GM13977 (cell line): ENCODE data around the gene ALKBH6.

Source experiments
- DNase-seq: peaks from one replicate; pipeline ENCODE4 v3.0.0; 2012; ENCODE audit warnings: low spot score
- CTCF ChIP-seq: IDR thresholded peaks from 2 replicates; pipeline ENCODE4 v1.5.1; 2012; ENCODE audit warnings: mild to moderate bottlenecking, control low read depth; ENCODE audit not compliant: insufficient read depth; ENCODE audit errors: extremely low read depth, missing control alignments
- in situ Hi-C: fragments of 300-500 bp; cut with MboI; formaldehyde crosslinking; loops from one replicate; pipeline ENCODE4 v1.12.0; 2022; ENCODE audit warnings: low sequenced_read_pairs, low pct_unique_long_range_greater_than_20kb, mixed read lengths, inconsistent platforms; ENCODE audit not compliant: unreplicated experiment

ALKBH6 gene

DNA sequence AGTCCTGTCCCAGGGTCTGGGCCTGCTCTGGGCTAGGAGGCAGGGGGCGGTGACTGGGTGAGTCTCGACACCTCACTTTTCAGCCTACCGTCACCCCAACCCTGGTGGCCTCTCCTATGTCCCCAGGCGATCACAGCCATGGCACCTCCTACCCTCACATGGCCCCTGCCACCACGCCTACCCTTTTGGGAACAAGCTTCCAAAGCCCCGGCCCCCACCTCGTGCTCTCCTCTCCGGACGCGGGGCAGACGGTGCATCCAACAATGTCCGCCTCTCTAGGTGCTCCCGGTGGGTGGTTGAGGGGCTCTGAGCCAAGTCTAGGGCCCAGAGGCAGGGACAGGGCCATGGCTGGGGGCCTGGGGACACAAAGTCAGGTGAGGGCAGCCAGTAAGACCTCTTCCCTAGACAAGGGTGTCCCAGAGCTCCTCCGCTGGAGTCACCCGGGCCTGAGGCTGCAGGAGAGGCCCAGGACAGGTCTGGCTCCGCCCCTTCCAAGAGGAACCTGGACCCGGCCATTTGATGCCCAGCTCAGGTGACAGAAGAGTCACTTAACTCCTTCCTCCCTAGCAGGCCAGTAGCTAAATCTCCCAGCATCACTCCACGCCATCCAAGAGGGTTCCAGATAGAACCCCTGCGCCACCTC, 5.6 kb downstream of the ALKBH6 start, which contains the start of gene SYNE4:
TSS of gene SYNE4 (minus strand) at position 478 of the 643 bp plus-strand sequence. CDS start at position 346, 132 bp downstream.
- DNase-seq = no peak
- no peak for TF ChIP-seq CTCF
- in situ Hi-C loops = no loop called here

- in situ Hi-C loops = no loop called here
- TF ChIP-seq CTCF = no peak
- DNase-seq = no peak
These were observed 7.1 kb downstream of the ALKBH6 start for GRCh38 chr19:36006955-36007354.

- in situ Hi-C loops = no loop called here
- DNase-seq = no peak
- TF ChIP-seq CTCF = no peak
These were observed 10.7 kb downstream of the ALKBH6 start for GRCh38 chr19:36003284-36003683.

DNA sequence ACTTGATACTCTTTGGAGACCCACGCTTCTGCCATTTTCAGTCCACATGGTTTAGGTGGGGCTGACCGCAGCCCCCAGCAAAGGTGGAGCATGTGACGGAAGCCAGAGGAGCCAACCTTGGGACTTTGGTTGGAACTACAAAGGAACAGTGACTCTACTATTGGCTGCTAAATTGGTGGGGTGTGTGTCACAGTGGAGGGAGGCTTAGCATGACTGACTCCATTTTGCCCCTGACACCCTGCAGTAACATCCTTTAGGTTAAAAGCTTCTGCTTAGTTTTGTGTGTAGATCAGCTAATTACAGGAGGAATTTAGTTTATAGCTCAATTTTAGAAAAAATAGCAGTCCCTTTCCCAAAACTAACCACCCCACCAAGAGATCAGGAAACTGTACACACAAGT, 12.4 kb downstream of the ALKBH6 start:
- in situ Hi-C loops = no loop called here

GRCh38 chr19:35996777-35997176, 17.2 kb downstream of the ALKBH6 start:
- in situ Hi-C loops = no loop called here
- no peak for TF ChIP-seq CTCF
- DNase-seq = no peak

More for the DNA sequence above, 12.4 kb downstream of the ALKBH6 start:
- no peak for TF ChIP-seq CTCF
- no peak for DNase-seq

DNA sequence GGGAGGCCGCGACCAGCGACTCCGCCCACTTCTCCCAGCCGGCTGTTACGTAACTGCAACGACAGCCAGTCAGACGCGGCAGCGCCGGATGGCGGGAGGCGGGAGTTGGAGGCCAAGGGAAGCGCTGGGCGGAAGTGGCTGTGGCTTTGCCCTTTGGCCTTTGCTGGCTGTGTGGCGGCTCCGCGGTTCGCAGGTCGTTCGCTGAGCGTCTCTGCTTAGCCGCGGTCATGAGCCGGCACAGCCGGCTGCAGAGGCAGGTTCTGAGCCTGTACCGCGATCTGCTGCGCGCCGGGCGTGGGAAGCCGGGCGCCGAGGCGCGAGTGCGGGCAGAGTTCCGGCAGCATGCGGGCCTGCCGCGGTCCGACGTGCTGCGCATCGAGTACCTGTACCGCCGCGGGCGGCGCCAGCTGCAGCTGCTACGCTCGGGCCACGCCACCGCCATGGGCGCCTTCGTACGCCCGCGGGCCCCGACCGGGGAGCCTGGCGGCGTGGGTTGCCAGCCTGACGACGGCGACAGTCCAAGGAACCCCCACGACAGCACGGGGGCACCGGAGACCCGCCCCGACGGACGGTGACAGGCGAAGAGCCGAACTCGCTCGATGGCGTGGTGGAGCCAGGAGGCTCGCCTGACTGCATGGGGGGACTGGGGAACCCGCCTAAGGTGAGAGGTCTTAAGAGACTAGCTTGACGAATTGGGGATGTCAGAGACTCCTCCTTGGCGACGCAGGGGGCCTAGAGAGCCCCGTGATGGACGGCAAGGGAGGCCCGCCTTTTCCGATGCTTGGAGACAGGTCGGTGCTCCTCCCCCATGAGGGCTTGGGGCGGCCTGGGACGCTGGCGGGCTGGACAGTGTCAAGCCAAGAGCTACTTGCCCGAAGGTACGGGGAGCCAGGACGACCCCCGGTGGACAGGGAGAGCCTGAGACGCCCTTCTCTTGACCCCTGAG, 18.7 kb downstream of the ALKBH6 start, which contains the start of gene SDHAF1:
TSS of gene SDHAF1 (plus strand) at position 141 of the 946 bp plus-strand sequence. CDS start at position 228, 87 bp downstream.
- in situ Hi-C loops = no loop called here
- peak; percentile 11 for TF ChIP-seq CTCF
- peak; percentile 99 for DNase-seq
